Hepatocyte (in vitro differentiated cells): Measurements from ENCODE around the gene PPM1A.

Source experiments
- EZH2 ChIP-seq: fragments of 200-600 bp; sonication (generic); IDR thresholded peaks from 2 replicates; pipeline ENCODE4 v1.6.1; 2016; ENCODE audit warnings: antibody characterized with exemption, mild to moderate bottlenecking, borderline replicate concordance
- EZH2phosphoT487 ChIP-seq: fragments of 200-600 bp; sonication (generic); IDR thresholded peaks from one replicate; pipeline ENCODE4 v1.6.1; 2018; ENCODE audit warnings: antibody characterized with exemption, mild to moderate bottlenecking, low read depth, moderate library complexity; ENCODE audit not compliant: unreplicated experiment, severe bottlenecking
- TF ChIP-seq, protein P1 (sequence below): fragments of 200-600 bp; sonication (generic); IDR thresholded peaks from 2 replicates; pipeline ENCODE4 v1.5.1; 2016; ENCODE audit warnings: antibody characterized with exemption, mild to moderate bottlenecking; ENCODE audit not compliant: poor library complexity

DNA sequence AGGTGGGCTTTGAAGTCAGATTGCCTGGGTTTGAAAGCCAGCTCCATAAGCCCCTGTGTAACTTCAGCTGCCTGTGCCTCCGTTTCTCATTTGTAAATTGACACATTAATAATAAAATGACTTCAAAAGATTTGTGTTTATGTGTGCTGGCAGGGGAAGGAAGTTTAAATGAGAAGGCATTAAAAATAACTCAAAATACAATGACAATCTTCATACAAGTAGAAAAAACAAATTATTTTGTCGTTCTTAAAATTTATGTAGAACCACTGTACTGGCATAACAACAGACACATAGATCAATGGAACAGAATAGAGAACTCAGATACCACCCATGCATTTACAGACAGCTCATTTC lies 83.0 kb downstream of the PPM1A start:
- TF ChIP-seq EZH2: no peak
- TF ChIP-seq, protein P1, sequence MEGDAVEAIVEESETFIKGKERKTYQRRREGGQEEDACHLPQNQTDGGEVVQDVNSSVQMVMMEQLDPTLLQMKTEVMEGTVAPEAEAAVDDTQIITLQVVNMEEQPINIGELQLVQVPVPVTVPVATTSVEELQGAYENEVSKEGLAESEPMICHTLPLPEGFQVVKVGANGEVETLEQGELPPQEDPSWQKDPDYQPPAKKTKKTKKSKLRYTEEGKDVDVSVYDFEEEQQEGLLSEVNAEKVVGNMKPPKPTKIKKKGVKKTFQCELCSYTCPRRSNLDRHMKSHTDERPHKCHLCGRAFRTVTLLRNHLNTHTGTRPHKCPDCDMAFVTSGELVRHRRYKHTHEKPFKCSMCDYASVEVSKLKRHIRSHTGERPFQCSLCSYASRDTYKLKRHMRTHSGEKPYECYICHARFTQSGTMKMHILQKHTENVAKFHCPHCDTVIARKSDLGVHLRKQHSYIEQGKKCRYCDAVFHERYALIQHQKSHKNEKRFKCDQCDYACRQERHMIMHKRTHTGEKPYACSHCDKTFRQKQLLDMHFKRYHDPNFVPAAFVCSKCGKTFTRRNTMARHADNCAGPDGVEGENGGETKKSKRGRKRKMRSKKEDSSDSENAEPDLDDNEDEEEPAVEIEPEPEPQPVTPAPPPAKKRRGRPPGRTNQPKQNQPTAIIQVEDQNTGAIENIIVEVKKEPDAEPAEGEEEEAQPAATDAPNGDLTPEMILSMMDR: no peak
- no peak for TF ChIP-seq EZH2phosphoT487
